Measurements from ENCODE around the gene OTOP2. TPM values are rescaled to one million over a fixed set of nuclear protein-coding genes. Genes with fewer than 3 reads are reported as not detected.
"Not testable (repeated sequence)": the region's sequence is repeated elsewhere in the genome, so short reads cannot be mapped to it uniquely, and the experiment has no call there.

OTOP2 gene
- total and polyA plus RNA-seq, 2 experiments from 2014 or later, result not detected

DNA sequence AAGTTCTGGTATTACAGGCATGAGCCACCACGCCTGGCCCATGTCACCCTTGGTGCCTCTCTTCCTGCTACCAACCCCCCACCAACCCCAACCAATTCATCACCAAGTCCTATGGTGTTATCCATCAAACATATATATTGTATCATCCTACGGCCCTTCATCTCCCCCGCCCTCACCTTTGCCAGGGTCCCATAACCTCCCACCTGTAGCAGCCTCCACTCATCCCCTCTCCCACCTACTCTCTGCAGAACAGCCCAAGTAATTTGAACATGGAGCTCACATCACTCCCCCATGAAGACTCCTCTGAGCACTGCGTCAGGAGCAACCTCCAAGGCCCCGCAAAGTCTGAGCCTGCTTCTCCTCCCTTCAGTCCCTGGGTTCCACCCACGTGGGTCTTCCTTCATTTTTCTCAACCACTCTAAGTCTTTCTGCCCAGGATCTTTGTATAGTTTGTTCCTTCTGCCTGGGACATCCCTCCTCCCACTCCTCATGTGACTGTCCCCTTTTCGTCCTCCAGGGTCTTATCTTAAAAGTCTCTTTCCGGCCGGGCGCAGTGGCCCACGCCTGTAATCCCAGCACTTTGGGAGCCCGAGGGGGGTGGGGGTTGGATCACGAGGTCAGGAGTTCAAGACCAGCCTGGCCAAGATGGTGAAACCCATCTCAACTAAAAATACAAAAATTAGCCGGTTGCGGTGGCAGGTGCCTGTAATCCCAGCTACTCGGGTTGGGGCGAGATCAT lies 55.5 kb downstream of the OTOP2 start:
- H3K36me3 ChIP-seq (ENCODE audit: low read depth), result no peaks in the 10 kb centered on the region
- H4K20me1 ChIP-seq (ENCODE audit: insufficient read depth), result no peaks in the 10 kb centered on the region
- 70% methylated on average over 17 of the region's 17 CpGs for WGBS, 2 experiments (ENCODE audit: low coverage in 1 of 2, low lambda C conversion rate in 2 of 2, missing lambda C conversion rate in 2 of 2)
- H3K79me2 ChIP-seq (ENCODE audit: insufficient read depth), result no peaks in the 10 kb centered on the region
- H3K27ac ChIP-seq, result no peak overlapping the region
- H3K4me3 ChIP-seq, result no peak overlapping the region
- H3K9ac ChIP-seq, result no peak overlapping the region
- peaks cover 6% of the 10 kb centered on the region for H3K27me3 ChIP-seq (replicated peaks; ENCODE audit: insufficient read depth)
- no peaks in the 10 kb centered on the region for H3K9me2 ChIP-seq (ENCODE audit: insufficient read depth)
- no peaks in the 10 kb centered on the region for H3K9me3 ChIP-seq (ENCODE audit: low read depth)
- in situ Hi-C loops (cut with MboI), result no loop called here
- H3F3A ChIP-seq (ENCODE audit: insufficient read depth), result peaks cover 8% of the 10 kb centered on the region; the same call in 1 of the 2 replicates
- H3K4me1 ChIP-seq (ENCODE audit: insufficient read depth), result 0 out of 2 replicates have a peak, but pooled peaks cover 5% of the 10 kb centered on the region
- no peak for TF ChIP-seq EZH2 (IDR thresholded peaks at IDR 0.05; ENCODE audit: insufficient read depth, poor library complexity, severe bottlenecking)
- no peak for TF ChIP-seq EZH2phosphoT487 (IDR thresholded peaks at IDR 0.05; ENCODE audit: insufficient read depth, low read depth)
- no peak overlapping the region for H3K4me2 ChIP-seq (ENCODE audit: unreplicated experiment)
- DNase-seq, result no peak
- H2AFZ ChIP-seq, result no peak overlapping the region

DNA sequence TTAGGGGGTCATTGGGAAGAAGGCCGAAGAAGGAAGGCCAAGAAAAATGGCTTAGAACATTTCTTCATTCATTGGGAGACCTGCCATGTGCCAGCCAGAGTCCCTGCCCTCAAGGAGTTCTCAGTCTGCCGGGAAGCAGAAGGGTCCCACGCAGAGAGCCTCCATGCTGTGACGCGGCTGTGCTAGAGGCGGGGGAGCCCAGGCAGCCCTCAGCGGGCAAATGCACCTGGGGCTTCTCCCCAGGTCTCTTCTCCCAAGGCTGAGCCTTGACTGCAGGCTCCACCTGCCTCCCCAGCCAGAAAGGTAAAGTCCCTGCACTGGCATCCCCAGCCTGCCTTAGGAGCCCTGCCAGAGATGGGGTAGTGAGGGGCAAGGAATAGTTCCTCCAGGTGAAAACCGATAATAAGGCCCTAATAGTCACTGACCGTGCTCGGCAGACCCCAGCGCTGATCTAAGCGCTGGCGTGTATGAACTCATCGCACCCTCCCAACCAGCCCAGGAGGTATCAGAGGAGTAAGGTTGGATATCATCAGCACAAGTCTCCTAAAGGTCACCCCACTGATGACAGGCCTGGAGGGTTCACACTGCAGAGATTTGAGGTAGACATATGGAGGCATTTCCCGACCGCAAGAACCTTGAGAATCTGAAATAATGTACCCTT lies 57.4 kb downstream of the OTOP2 start:
- Histone ChIP-seq H3K4me2 (ENCODE audit: unreplicated experiment) (peak overlapping the region; percentile 82), H4K20me1 (ENCODE audit: insufficient read depth) (no peaks in the 10 kb centered on the region), H3K4me1 (ENCODE audit: insufficient read depth) (0 out of 2 replicates have a peak, but pooled peaks cover 5% of the 10 kb centered on the region), H3K9me3 (ENCODE audit: low read depth) (no peaks in the 10 kb centered on the region), H3K27me3 (replicated peaks; ENCODE audit: insufficient read depth) (no peaks in the 10 kb centered on the region), H3K79me2 (ENCODE audit: insufficient read depth) (no peaks in the 10 kb centered on the region), H3K9ac (peak overlapping the region; percentile 83), H3K9me2 (ENCODE audit: insufficient read depth) (no peaks in the 10 kb centered on the region), H3F3A (ENCODE audit: insufficient read depth) (peaks cover 9% of the 10 kb centered on the region), H3K4me3 (peak overlapping the region; percentile 74), H2AFZ (peak overlapping the region; percentile 88), H3K27ac (peak overlapping the region; percentile 44), H3K36me3 (ENCODE audit: low read depth) (no peaks in the 10 kb centered on the region)
- TF ChIP-seq EZH2phosphoT487 (IDR thresholded peaks at IDR 0.05; ENCODE audit: insufficient read depth, low read depth) (no peak), EZH2 (IDR thresholded peaks at IDR 0.05; ENCODE audit: insufficient read depth, poor library complexity, severe bottlenecking) (no peak)
- no peak for DNase-seq
- in situ Hi-C loops (cut with MboI), result no loop called here
- 40% methylated on average over 16 of the region's 16 CpGs for WGBS, 2 experiments (ENCODE audit: low coverage in 1 of 2, low lambda C conversion rate in 2 of 2, missing lambda C conversion rate in 2 of 2)

DNA sequence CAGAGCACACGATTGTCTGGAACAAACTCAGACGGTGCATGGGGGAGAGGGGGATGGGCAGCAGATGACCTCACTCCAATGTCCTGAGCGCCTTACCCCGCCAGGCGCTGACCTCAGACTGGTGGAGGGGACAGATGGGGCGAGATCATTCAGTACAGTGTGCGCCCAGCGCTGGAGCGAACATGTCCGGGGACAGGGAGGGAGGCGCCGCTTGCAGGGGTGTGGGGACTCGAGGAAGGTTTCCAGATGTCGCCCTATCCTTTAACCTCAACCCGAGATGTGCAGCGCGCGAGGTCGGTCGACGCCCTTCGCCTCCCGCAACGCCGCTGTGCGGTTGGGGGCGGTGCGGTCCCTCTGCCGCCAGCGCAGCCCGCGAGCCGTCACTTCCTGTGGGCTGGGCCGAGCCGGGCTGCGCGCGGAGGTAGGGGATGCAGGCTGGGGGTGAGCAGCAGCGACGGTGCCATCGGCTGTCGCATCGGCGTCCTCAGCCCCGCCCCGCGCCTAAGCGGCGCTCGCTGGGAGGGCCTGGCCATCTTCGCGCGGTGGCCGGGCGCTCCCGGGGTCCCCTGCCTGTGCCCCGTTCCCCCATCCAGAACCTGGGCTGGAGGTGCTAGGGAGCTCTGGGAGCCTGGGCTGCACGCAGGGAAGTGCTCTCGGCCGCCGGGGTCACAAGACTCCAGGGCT lies 58.0 kb downstream of the OTOP2 start:
- peaks cover 16% of the 10 kb centered on the region for H3F3A ChIP-seq (ENCODE audit: insufficient read depth)
- in situ Hi-C loops (cut with MboI), result no loop called here
- no peaks in the 10 kb centered on the region for H3K9me3 ChIP-seq (ENCODE audit: low read depth)
- peak overlapping the region; percentile 74 for H3K4me3 ChIP-seq
- peaks cover 10% of the 10 kb centered on the region; the same call in 1 of the 2 replicates for H3K4me1 ChIP-seq (ENCODE audit: insufficient read depth)
- H3K9ac ChIP-seq, result peak overlapping the region; percentile 83
- WGBS, 2 experiments (ENCODE audit: low coverage in 1 of 2, low lambda C conversion rate in 2 of 2, missing lambda C conversion rate in 2 of 2), result 2 to 4% methylated on average over 31 to 51 of the region's 61 CpGs
- H3K79me2 ChIP-seq (ENCODE audit: insufficient read depth), result no peaks in the 10 kb centered on the region
- no peaks in the 10 kb centered on the region for H3K36me3 ChIP-seq (ENCODE audit: low read depth)
- TF ChIP-seq EZH2 (IDR thresholded peaks at IDR 0.05; ENCODE audit: insufficient read depth, poor library complexity, severe bottlenecking) (no peak), EZH2phosphoT487 (IDR thresholded peaks at IDR 0.05; ENCODE audit: insufficient read depth, low read depth) (no peak)
- peak overlapping the region; percentile 44 for H3K27ac ChIP-seq
- H4K20me1 ChIP-seq (ENCODE audit: insufficient read depth), result no peaks in the 10 kb centered on the region
- H3K9me2 ChIP-seq (ENCODE audit: insufficient read depth), result no peaks in the 10 kb centered on the region
- peak overlapping the region; percentile 82 for H3K4me2 ChIP-seq (ENCODE audit: unreplicated experiment)
- peak overlapping the region; percentile 88 for H2AFZ ChIP-seq
- DNase-seq, result peak; percentile 79
- H3K27me3 ChIP-seq (replicated peaks; ENCODE audit: insufficient read depth), result no peaks in the 10 kb centered on the region

- H3K27me3 ChIP-seq (replicated peaks; ENCODE audit: insufficient read depth); H3K9me2 ChIP-seq (ENCODE audit: insufficient read depth); H3K79me2 ChIP-seq (ENCODE audit: insufficient read depth); H3K9me3 ChIP-seq (ENCODE audit: low read depth); in situ Hi-C loops (cut with MboI); H3K4me1 ChIP-seq (ENCODE audit: insufficient read depth); H3K36me3 ChIP-seq (ENCODE audit: low read depth); H4K20me1 ChIP-seq (ENCODE audit: insufficient read depth): not testable (repeated sequence)
- H3K4me2 ChIP-seq (ENCODE audit: unreplicated experiment), result peak overlapping the region; percentile 82
- peak overlapping the region; percentile 83 for H3K9ac ChIP-seq
- H3K27ac ChIP-seq, result peak overlapping the region; percentile 44
- peak overlapping the region; percentile 88 for H2AFZ ChIP-seq
- 49 to 52% methylated on average over 14 of the region's 14 CpGs for WGBS, 2 experiments (ENCODE audit: low coverage in 1 of 2, low lambda C conversion rate in 2 of 2, missing lambda C conversion rate in 2 of 2)
- peak overlapping the region; percentile 74 for H3K4me3 ChIP-seq
- peak; percentile 27 for DNase-seq
- peaks cover 17% of the 10 kb centered on the region for H3F3A ChIP-seq (ENCODE audit: insufficient read depth)
Observed at GRCh38 chr17:74982663-74983313, 58.7 kb downstream of the OTOP2 start.

Other genes starting within 250 kb of the OTOP2 start
- not detected in 2 replicates for gene CD300LF, start 211.3 kb upstream of the OTOP2 start, total RNA-seq (2014; rRNA removed; shearing (Covaris generic))
- gene CD300LF, start 211.3 kb upstream of the OTOP2 start, polyA plus RNA-seq (2016; fragmentation: Nextera tagmentation; extraction: Ambion mirVana), result not detected in 2 replicates
- 0.11 TPM in 1 of 2 replicates, not detected in the other for gene RAB37, start 187.0 kb upstream of the OTOP2 start, total RNA-seq (2014; rRNA removed; shearing (Covaris generic))
- gene RAB37, start 187.0 kb upstream of the OTOP2 start, polyA plus RNA-seq (2016; fragmentation: Nextera tagmentation; extraction: Ambion mirVana), result not detected in 2 replicates
- gene NHERF1, start 175.6 kb upstream of the OTOP2 start, total RNA-seq (2014; rRNA removed; shearing (Covaris generic)), result 6.6 and 8.0 TPM in 2 replicates
- gene NHERF1, start 175.6 kb upstream of the OTOP2 start, polyA plus RNA-seq (2016; fragmentation: Nextera tagmentation; extraction: Ambion mirVana), result 9.1 and 9.4 TPM in 2 replicates
- 23.6 and 26.4 TPM in 2 replicates for gene NAT9, start 147.9 kb upstream of the OTOP2 start, total RNA-seq (2014; rRNA removed; shearing (Covaris generic))
- 31.0 and 34.6 TPM in 2 replicates for gene NAT9, start 147.9 kb upstream of the OTOP2 start, polyA plus RNA-seq (2016; fragmentation: Nextera tagmentation; extraction: Ambion mirVana)
- gene GRIN2C, start 64.4 kb upstream of the OTOP2 start, total RNA-seq (2014; rRNA removed; shearing (Covaris generic)), result not detected in 2 replicates
- not detected in 2 replicates for gene GRIN2C, start 64.4 kb upstream of the OTOP2 start, polyA plus RNA-seq (2016; fragmentation: Nextera tagmentation; extraction: Ambion mirVana)
- 19.0 and 21.2 TPM in 2 replicates for gene FDXR, start 51.3 kb upstream of the OTOP2 start, total RNA-seq (2014; rRNA removed; shearing (Covaris generic))
- gene FDXR, start 51.3 kb upstream of the OTOP2 start, polyA plus RNA-seq (2016; fragmentation: Nextera tagmentation; extraction: Ambion mirVana), result 14.2 and 15.3 TPM in 2 replicates
- not detected in 2 replicates for gene FADS6, start 30.6 kb upstream of the OTOP2 start, total RNA-seq (2014; rRNA removed; shearing (Covaris generic))
- gene FADS6, start 30.6 kb upstream of the OTOP2 start, polyA plus RNA-seq (2016; fragmentation: Nextera tagmentation; extraction: Ambion mirVana), result not detected in 2 replicates
- not detected in 2 replicates for gene USH1G, start 1.0 kb upstream of the OTOP2 start, total RNA-seq (2014; rRNA removed; shearing (Covaris generic))
- gene USH1G, start 1.0 kb upstream of the OTOP2 start, polyA plus RNA-seq (2016; fragmentation: Nextera tagmentation; extraction: Ambion mirVana), result not detected in 2 replicates
- not detected in 2 replicates for gene OTOP3, start 11.6 kb downstream of the OTOP2 start, total RNA-seq (2014; rRNA removed; shearing (Covaris generic))
- gene OTOP3, start 11.6 kb downstream of the OTOP2 start, polyA plus RNA-seq (2016; fragmentation: Nextera tagmentation; extraction: Ambion mirVana), result not detected in 2 replicates
- not detected in 2 replicates for gene HID1, start 48.5 kb downstream of the OTOP2 start, total RNA-seq (2014; rRNA removed; shearing (Covaris generic))
- gene HID1, start 48.5 kb downstream of the OTOP2 start, polyA plus RNA-seq (2016; fragmentation: Nextera tagmentation; extraction: Ambion mirVana), result not detected in 2 replicates
- gene CDR2L, start 63.4 kb downstream of the OTOP2 start, total RNA-seq (2014; rRNA removed; shearing (Covaris generic)), result 23.9 and 31.4 TPM in 2 replicates
- 18.0 and 18.4 TPM in 2 replicates for gene CDR2L, start 63.4 kb downstream of the OTOP2 start, polyA plus RNA-seq (2016; fragmentation: Nextera tagmentation; extraction: Ambion mirVana)
- gene MRPL58, start 88.4 kb downstream of the OTOP2 start, total RNA-seq (2014; rRNA removed; shearing (Covaris generic)), result 35.6 and 52.4 TPM in 2 replicates
- 41.5 TPM in 2 replicates for gene MRPL58, start 88.4 kb downstream of the OTOP2 start, polyA plus RNA-seq (2016; fragmentation: Nextera tagmentation; extraction: Ambion mirVana)
- 215 and 287 TPM in 2 replicates for gene ATP5PD, start 122.7 kb downstream of the OTOP2 start, total RNA-seq (2014; rRNA removed; shearing (Covaris generic))
- 511 and 522 TPM in 2 replicates for gene ATP5PD, start 122.7 kb downstream of the OTOP2 start, polyA plus RNA-seq (2016; fragmentation: Nextera tagmentation; extraction: Ambion mirVana)
- 19.9 and 25.5 TPM in 2 replicates for gene KCTD2, start 123.0 kb downstream of the OTOP2 start, total RNA-seq (2014; rRNA removed; shearing (Covaris generic))
- 6.5 and 7.7 TPM in 2 replicates for gene KCTD2, start 123.0 kb downstream of the OTOP2 start, polyA plus RNA-seq (2016; fragmentation: Nextera tagmentation; extraction: Ambion mirVana)
- gene SLC16A5, start 163.7 kb downstream of the OTOP2 start, total RNA-seq (2014; rRNA removed; shearing (Covaris generic)), result 10.6 and 11.1 TPM in 2 replicates
- 4.8 and 5.4 TPM in 2 replicates for gene SLC16A5, start 163.7 kb downstream of the OTOP2 start, polyA plus RNA-seq (2016; fragmentation: Nextera tagmentation; extraction: Ambion mirVana)
- gene ARMC7, start 185.7 kb downstream of the OTOP2 start, total RNA-seq (2014; rRNA removed; shearing (Covaris generic)), result 1.3 and 3.8 TPM in 2 replicates
- gene ARMC7, start 185.7 kb downstream of the OTOP2 start, polyA plus RNA-seq (2016; fragmentation: Nextera tagmentation; extraction: Ambion mirVana), result 9.8 and 11.3 TPM in 2 replicates
- 51.5 and 60.8 TPM in 2 replicates for gene NT5C, start 207.5 kb downstream of the OTOP2 start, total RNA-seq (2014; rRNA removed; shearing (Covaris generic))
- gene NT5C, start 207.5 kb downstream of the OTOP2 start, polyA plus RNA-seq (2016; fragmentation: Nextera tagmentation; extraction: Ambion mirVana), result 66.5 and 67.9 TPM in 2 replicates
- gene JPT1, start 230.2 kb downstream of the OTOP2 start, total RNA-seq (2014; rRNA removed; shearing (Covaris generic)), result 54.0 and 59.8 TPM in 2 replicates
- 199 TPM in 2 replicates for gene JPT1, start 230.2 kb downstream of the OTOP2 start, polyA plus RNA-seq (2016; fragmentation: Nextera tagmentation; extraction: Ambion mirVana)